Measurements from ENCODE around the gene PITRM1. TPM values are rescaled to one million over a fixed set of nuclear protein-coding genes. Genes with fewer than 3 reads are reported as not detected.
A peak's percentile ranks its signal among the peaks of the same experiment; 100 is the strongest.

Gene PITRM1
- total and polyA plus RNA-seq, 11 donors = 65.8 to 128 (median 91.8) TPM

DNA sequence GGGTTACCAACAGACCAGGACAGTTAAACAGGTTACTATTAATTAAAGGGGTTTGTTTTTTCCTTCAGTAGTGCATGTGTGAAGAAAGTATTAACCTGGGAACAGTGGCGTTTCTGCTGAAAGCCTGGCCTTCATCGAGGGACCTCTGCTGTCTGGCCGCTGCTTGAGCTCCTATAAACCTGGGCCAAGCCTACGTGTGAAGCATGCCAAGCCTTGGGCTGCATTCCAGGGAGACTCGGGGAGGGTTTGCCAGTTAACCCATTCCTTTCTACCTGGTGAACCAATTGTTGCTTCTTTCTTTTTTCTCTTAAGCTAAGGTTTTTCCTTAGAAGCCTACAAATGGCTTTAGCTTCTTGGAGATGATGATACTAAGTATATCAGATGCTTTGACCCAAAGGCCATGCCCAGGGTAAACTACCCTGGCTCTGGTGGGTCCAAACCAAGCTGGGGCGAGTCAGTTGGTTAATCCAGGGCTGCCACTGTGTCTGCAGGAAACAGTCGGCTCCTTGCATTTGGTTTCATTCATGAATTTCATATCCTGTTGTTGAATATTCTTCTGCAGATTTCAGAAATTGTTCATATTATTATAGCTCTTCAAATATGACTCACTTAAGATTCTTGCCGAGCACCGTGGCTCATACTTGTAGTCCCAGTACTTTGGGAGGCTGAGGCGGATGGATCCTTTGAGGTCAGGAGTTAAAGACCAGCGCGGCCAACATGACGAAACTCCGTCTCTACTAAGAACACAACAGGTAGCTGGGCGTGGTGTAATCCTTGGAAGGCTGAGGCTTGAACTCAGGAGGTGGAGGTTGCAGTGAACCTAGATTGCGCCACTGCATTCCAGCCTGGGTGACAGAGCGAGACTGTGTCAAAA, 81.4 kb downstream of the PITRM1 start:
- TF ChIP-seq POLR2A (IDR thresholded peaks at IDR 0.05) = no peak
- TF ChIP-seq, protein P1, sequence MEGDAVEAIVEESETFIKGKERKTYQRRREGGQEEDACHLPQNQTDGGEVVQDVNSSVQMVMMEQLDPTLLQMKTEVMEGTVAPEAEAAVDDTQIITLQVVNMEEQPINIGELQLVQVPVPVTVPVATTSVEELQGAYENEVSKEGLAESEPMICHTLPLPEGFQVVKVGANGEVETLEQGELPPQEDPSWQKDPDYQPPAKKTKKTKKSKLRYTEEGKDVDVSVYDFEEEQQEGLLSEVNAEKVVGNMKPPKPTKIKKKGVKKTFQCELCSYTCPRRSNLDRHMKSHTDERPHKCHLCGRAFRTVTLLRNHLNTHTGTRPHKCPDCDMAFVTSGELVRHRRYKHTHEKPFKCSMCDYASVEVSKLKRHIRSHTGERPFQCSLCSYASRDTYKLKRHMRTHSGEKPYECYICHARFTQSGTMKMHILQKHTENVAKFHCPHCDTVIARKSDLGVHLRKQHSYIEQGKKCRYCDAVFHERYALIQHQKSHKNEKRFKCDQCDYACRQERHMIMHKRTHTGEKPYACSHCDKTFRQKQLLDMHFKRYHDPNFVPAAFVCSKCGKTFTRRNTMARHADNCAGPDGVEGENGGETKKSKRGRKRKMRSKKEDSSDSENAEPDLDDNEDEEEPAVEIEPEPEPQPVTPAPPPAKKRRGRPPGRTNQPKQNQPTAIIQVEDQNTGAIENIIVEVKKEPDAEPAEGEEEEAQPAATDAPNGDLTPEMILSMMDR (IDR thresholded peaks at IDR 0.05) = no peak
- WGBS, 4 donors = 47 to 56% (median 53%) methylated on average over 17 of the region's 17 CpGs
- H3K36me3 ChIP-seq = no peaks in the 10 kb centered on the region
- H3K27me3 ChIP-seq = no peaks in the 10 kb centered on the region
- peak overlapping the region in 10 of 12 donors; percentile 27 to 65 (median 34) for H3K27ac ChIP-seq
- DNase-seq = peak in 4 of 5 donors; percentile 49 to 75 (median 70)
- peaks cover 0 to 75% (median 25%) of the 10 kb centered on the region in 12 donors for H3K4me1 ChIP-seq
- peak; percentile 67 to 73 (median 69) for ATAC-seq
- intact Hi-C loops (cut with DNase I) = no loop called here
- H3K4me3 ChIP-seq = no peak overlapping the region
- H3K9me3 ChIP-seq = no peaks in the 10 kb centered on the region

DNA sequence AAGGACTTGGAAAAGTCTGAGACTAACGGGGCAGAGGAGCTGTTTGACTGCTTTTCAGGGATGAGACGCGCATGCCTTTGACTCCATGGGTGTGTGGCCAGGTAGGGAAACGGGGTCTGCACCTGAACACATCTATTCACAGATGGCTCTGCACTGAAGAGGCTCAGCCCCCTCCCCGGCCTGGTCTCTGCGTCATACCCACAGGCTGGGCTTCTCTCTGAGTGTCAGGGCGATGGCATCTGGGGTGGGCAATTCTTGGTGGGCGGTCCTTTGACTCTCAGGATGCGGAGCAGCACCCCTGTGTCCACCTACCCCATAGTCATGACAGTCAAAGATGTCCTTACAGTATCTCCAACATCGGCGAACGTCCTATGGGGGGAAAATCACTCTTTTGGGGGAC, 82.2 kb downstream of the PITRM1 start:
- intact Hi-C loops (cut with DNase I) = no loop called here
- TF ChIP-seq POLR2A (IDR thresholded peaks at IDR 0.05) = no peak
- TF ChIP-seq, protein P1 (IDR thresholded peaks at IDR 0.05) = no peak
- no peaks in the 10 kb centered on the region for H3K36me3 ChIP-seq
- H3K4me3 ChIP-seq = no peak overlapping the region
- DNase-seq (no peak), ATAC-seq (no peak)
- H3K9me3 ChIP-seq = no peaks in the 10 kb centered on the region
- H3K27ac ChIP-seq = peak overlapping the region in 9 of 12 donors; percentile 1 to 65 (median 29)
- H3K27me3 ChIP-seq = no peaks in the 10 kb centered on the region
- 59 to 79% (median 74%) methylated on average over 12 of the region's 12 CpGs for WGBS, 4 donors
- peaks cover 0 to 68% (median 19%) of the 10 kb centered on the region in 12 donors for H3K4me1 ChIP-seq

Other genes starting within 250 kb of the PITRM1 start
- 100 to 1,000 TPM; 141 to 318 (median 183) TPM for gene PFKP, start 105.2 kb downstream of the PITRM1 start, total RNA-seq
- gene PFKP, start 105.2 kb downstream of the PITRM1 start, polyA plus RNA-seq = 100 to 1,000 TPM in 1 of 2 donors, 10 to 100 TPM in 1; 68.0 to 231 TPM

Data from heart left ventricle (tissue), 16 donors.